ENCODE data around the gene SMC3.
"Not testable (repeated sequence)": the region's sequence is repeated elsewhere in the genome, so short reads cannot be mapped to it uniquely, and the experiment has no call there.

Gene SMC3

GRCh38 chr10:110567201-110568054 is at the start of gene SMC3:
SMC3 (plus strand) TSS chr10:110567695; CDS start chr10:110567817, 122 bp downstream.
- DNase-seq (ENCODE audit: low read depth) = peak; percentile 78

GRCh38 chr10:110522365-110522988 is 45.0 kb upstream of the SMC3 start:
- no peak for DNase-seq (ENCODE audit: low read depth)

GRCh38 chr10:110523736-110524135 is 43.8 kb upstream of the SMC3 start:
- no peak for DNase-seq (ENCODE audit: low read depth)

DNA sequence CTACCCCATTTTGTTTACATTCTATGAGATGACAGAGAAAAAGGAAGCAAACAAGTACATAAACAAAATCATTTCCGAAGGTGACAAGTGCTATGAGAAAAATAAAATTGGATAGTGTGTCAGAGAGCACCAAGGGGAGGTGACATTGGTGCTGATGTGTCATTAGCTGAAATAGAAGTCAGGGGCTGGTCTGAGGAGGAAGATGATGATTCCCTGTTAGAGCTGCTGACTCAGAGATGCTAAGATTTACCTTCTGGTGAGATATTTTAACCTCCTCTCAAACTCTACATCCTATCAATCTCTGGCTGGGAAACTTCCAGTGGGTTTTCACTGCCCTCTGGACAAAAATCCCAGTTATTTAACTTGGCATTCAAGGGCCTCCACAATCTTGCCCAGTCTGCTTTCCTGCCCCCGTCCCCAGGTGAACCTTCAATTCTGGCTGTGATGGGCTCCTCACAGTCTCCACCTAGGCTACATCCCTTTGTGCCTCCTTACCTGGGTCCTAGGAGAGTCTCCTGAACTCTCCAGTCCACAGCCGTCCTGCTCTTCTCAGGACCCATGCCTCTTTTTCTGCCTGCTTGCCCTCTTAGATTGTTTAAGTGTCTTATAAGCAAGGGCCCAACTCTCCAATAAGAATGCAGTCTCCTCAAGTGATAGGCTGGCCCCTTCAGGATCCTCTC is 43.2 kb upstream of the SMC3 start:
- no peak for DNase-seq (ENCODE audit: low read depth)

DNA sequence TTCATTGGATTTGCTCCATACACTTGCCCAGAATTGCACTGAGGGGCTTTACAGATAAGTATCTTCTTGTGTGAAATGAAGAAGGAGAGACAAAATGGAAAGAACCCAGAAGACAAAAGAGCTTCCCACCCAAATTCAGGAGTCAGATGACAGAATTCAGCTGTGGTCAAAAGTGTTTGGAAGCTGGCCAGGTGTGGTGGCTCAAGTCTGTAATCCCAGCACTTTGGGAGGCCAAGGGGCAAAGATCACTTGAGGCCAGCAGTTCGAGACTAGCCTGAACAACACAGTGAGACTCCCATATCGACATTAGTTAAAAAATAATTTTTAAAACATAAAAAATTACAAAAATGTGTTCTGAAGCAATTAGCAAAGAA is 42.6 kb upstream of the SMC3 start:
- DNase-seq (ENCODE audit: low read depth) = no peak

GRCh38 chr10:110525349-110526260 is 41.9 kb upstream of the SMC3 start:
- no peak for DNase-seq (ENCODE audit: low read depth)

- no peak for DNase-seq (ENCODE audit: low read depth)
Observed at GRCh38 chr10:110527731-110528171, 39.7 kb upstream of the SMC3 start.

DNA sequence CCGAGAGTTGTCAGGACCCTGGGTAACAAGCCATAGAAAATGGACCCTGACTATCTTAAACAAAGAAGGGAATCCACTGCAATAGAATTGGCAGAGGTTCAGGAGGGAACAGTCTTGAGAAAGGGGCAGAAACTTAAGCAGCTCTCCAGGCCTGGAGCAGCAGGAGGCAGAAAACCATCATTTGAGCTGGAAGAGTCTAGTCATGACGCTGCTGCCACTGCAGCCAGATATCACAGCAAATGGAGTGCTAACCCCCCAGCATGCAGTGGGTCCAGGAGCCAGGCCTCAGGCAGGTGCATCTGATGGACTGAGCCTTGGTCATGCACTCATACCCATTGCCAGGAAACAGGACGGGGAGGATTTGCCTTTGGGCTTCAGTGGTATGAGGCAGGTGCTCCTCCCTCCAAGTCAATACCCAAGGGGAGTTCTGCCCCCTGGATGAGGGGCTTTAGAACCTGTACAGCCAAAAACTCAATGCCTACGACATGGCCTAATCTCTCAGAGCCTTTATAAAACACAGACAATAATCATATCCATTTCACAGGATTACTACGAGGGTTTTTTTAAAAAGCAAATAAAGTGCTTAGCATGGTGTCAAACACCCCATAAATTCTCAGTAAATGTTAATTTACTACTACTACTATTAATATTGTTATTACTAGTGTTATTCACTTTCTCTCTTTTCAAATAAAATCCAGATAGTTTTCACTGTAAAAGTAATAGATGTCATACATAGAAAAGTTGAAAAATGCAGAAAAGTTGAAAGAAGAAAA is 39.1 kb upstream of the SMC3 start:
- DNase-seq (ENCODE audit: low read depth) = no peak

DNA sequence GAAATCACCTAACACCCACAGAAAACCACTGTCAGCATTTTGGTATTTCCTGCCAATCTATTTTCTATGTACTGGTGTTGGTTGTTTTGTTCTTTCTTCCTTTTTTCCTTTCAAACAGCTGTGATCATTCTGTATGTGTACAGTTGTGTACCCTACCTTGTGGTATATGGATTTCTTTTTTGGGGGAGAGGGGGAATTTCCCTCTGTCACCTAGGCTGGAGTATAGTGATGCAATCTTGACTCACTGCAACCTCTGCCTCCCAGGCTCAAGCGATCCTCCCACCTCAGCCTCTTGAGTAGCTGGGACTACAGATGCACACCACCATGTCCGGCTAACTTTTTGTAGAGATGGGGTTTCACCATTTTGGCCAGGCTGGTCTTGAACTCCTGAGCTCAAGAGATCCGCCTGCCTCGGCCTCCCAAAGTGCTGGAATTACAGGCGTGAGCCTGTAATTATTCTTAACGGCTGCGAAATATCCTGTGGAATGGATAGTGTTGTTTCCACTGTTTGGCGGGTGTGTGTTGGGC is 38.4 kb upstream of the SMC3 start:
- not testable (repeated sequence) for DNase-seq (ENCODE audit: low read depth)

GRCh38 chr10:110529596-110530011 is 37.9 kb upstream of the SMC3 start:
- no peak for DNase-seq (ENCODE audit: low read depth)

DNA sequence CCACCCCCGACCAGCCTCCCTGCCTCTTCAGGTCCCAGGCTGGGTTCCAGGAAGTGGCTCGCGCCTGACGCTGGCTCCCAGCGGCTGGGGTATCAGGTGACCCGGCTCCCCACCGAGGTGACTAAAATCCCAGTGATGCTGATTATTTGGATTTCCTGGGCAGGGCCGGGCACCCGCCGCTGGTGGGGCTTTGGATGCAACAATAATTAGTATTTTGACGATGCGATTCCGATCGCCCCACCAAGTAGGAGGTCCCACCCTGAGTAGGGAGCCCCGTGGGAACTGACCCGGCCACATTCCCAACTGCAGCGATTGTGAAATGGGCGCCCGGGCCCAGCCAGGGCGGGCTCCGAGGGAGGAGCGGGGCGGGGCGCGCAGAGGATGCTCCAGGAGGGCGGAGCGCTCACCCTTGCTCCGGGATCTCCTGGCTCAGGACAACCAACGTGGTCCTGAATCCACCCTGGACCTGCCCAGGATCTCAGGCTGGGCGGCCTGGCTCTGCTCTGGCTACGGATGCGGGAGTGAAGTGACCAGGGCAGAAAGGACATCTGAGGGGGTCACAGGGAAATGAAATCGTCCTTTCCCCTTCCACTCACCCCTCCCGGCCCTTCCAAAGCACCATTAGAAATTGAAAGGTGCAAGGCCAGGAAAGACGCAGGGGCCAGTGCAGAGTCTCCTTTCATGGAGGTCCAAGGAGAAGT is 37.2 kb upstream of the SMC3 start:
- no peak for DNase-seq (ENCODE audit: low read depth)

DNA sequence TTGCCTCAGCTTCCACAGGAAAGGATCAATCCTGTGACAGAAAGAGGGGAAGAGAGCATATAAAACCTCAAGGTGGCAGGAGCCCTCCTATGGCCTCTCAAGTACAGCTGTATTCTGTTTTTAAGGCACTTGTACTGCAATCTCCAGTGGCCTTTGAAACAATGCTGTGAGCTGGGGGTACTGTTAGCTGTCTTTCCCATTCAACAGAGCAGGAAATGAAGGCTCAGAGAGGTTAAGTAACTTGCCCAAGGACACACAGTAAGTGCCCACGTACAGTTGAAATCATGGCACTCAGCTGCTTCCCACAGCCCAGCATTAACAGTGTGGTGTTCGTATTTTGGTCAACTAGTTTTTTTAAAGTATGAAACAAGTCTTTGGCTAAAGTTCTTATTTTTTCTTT is 35.8 kb upstream of the SMC3 start:
- no peak for DNase-seq (ENCODE audit: low read depth)

DNA sequence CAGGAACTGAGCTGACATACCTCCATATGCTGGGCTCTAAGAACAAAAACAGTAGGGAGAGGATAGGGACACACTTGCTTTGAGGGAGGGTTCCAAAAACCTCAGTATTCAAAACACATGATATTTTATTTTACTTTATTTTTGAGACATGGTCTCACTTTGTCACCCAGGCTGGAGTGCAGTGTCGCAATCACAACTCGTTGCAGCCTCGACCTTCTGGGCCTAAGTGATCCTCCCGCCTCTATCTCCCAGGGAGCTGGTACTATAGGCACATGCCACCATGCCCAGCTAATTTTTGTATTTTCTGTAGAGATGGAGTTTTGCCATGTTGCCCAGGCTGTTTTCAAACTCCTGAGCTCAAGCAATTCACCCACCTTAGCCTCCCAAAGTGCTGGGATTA is 34.9 kb upstream of the SMC3 start:
- not testable (repeated sequence) for DNase-seq (ENCODE audit: low read depth)

- DNase-seq (ENCODE audit: low read depth) = no peak
Observed at GRCh38 chr10:110533149-110533548, 34.3 kb upstream of the SMC3 start.

DNA sequence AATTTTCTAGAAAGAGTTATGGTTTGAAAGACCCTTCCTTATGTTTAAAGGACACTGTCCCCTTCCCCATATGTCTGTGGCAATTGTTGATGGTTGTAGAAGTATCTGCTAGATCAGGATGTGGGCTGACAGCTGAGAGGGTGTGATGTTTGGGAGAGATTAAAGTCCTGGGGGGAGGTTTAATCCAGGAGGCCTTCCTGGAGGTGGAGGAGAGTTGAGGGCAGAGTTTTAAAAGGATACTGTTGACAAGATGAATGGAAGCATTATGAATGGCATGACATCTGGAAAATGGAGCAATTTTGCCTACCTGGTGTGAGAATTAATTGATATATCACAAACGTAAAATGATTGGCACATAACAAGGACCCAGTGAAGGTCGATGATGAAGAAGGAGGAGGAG is 32.9 kb upstream of the SMC3 start:
- no peak for DNase-seq (ENCODE audit: low read depth)

GRCh38 chr10:110535958-110536891 is 31.3 kb upstream of the SMC3 start:
- DNase-seq (ENCODE audit: low read depth) = no peak

- no peak for DNase-seq (ENCODE audit: low read depth)
Observed at GRCh38 chr10:110539091-110539490, 28.4 kb upstream of the SMC3 start.

- DNase-seq (ENCODE audit: low read depth) = no peak
Observed at GRCh38 chr10:110540031-110540430, 27.5 kb upstream of the SMC3 start.

DNA sequence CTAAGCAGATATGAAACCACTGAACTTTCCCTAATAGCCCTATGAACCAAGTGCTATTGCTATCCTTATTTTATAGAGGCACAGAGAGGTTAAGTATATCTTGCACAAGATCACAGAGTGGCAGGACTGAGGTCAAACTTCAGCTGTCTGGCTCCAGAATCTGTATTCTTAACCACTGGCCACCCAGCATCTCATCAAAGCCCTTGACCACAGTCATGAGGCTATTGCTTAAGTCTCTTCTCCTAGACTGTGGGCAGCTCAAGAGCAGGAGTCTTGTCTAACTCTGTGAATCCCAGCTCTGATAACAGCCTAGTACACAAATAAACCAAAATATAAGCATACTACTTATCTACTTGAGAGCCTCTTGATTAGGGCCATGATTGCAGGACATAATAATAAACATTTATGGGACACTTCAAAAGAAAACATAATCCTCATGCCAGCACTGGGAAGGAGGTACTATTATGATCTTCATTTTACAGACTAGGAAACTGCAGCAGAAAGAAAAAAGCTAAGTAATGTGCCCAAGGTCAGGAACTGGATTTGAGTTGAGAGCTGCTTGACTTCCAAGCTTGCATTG is 22.4 kb upstream of the SMC3 start:
- DNase-seq (ENCODE audit: low read depth) = no peak
